ENCODE data around the gene MMP20. TPM values are rescaled to one million over a fixed set of nuclear protein-coding genes. Genes with fewer than 3 reads are reported as not detected.

MMP20 gene
- total and polyA plus RNA-seq, 2 donors (not counting 3 experiments of a cell fraction or from before 2014, with no cell fraction given): not detected

DNA sequence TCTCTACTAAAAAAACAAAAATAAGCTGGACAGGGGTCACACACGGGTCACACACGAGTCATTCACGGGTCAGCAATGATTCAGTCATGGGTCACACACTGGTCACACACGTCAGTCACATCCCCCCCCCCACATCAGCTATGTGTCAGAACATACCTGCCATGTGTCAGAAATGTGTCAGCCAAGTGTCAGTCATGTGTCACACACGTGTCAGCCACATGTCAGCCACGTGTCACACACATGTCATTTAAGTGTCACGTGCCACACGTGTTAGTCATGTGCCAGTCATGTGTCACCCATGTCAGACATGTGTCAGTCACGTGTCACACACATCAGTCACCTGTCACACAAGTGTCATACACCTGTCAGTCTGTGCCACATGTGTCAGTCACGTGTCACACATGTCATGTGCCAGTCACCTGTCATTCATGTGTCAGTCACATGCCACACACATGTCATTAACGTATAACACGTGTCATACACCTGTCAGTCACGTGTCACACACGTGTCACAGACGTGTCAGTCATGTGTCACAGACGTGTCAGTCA lies 28.7 kb upstream of the MMP20 start:
- DNase-seq (ENCODE audit: low read depth, low spot score): no peak
- ChIA-PET CTCF (interaction anchor here (0.9 to 2.5 kb wide), 3 partner anchors 13 to 287 kb away, joined by 3 to 10 read pairs (median 6); no protein-coding TSS in a partner anchor), POLR2A (no interaction called here)
- H3K36me3 ChIP-seq (ENCODE audit: control insufficient read depth in 2 of 2, extremely low read depth in 1 of 2, insufficient read depth in 2 of 2, low read length in 2 of 2): no peaks in the 10 kb centered on the region
- no peak overlapping the region for H3K4me3 ChIP-seq (replicated peaks in 1 of 3; ENCODE audit: insufficient read depth in 1 of 3, low read depth in 1 of 3, low read length in 3 of 3)
- dilution Hi-C loops (cut with MboI; ENCODE audit: extremely low pct_ligation_motif_present, low sequenced_read_pairs) (no loop called here), intact Hi-C loops (cut with micrococcal nuclease) (no loop called here)
- no peaks in the 10 kb centered on the region for H3K9me1 ChIP-seq (replicated peaks; ENCODE audit: control insufficient read depth, extremely low read depth, insufficient read depth, low read length)
- no peak overlapping the region for H3K9ac ChIP-seq (replicated peaks; ENCODE audit: extremely low read depth, insufficient read depth, low read length)
- no peak overlapping the region for H2AFZ ChIP-seq (ENCODE audit: low read depth, low read length)
- no peaks in the 10 kb centered on the region for H3K4me1 ChIP-seq (ENCODE audit: control insufficient read depth, extremely low read depth, insufficient read depth, low read length)
- H3K9me3 ChIP-seq (replicated peaks; ENCODE audit: control insufficient read depth, insufficient read depth, low read length): no peaks in the 10 kb centered on the region
- no peaks in the 10 kb centered on the region for H3K79me2 ChIP-seq (ENCODE audit: control insufficient read depth, insufficient read depth, low read length)
- no peaks in the 10 kb centered on the region for H4K20me1 ChIP-seq (replicated peaks; ENCODE audit: control insufficient read depth, extremely low read depth, insufficient read depth, low read length)
- H3K4me2 ChIP-seq (ENCODE audit: insufficient read depth, low read length): no peak overlapping the region
- TF ChIP-seq, protein P1, sequence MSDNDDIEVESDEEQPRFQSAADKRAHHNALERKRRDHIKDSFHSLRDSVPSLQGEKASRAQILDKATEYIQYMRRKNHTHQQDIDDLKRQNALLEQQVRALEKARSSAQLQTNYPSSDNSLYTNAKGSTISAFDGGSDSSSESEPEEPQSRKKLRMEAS (IDR thresholded peaks at IDR 0.05; ENCODE audit: insufficient read depth, insufficient read length): peak; percentile 80
- no peak for TF ChIP-seq MYC (IDR thresholded peaks at IDR 0.05; ENCODE audit: low read depth, low read length)
- peak; percentile 4 for TF ChIP-seq FOS (IDR thresholded peaks at IDR 0.05; ENCODE audit: borderline replicate concordance, insufficient read depth, low read length)
- TF ChIP-seq GATA2 (IDR thresholded peaks at IDR 0.05; ENCODE audit: insufficient read depth, insufficient read length, low read depth, low read length): no peak
- no peak for FAIRE-seq
- no peak overlapping the region for H3K27ac ChIP-seq (ENCODE audit: insufficient read depth, low read depth, low read length)
- BruUV-seq (replicated peaks): no TSS peak
- H3K27me3 ChIP-seq (ENCODE audit: control insufficient read depth in 2 of 2, insufficient read depth in 2 of 2, low read length in 2 of 2): peaks cover 4 to 9% of the 10 kb centered on the region in 2 experiments

DNA sequence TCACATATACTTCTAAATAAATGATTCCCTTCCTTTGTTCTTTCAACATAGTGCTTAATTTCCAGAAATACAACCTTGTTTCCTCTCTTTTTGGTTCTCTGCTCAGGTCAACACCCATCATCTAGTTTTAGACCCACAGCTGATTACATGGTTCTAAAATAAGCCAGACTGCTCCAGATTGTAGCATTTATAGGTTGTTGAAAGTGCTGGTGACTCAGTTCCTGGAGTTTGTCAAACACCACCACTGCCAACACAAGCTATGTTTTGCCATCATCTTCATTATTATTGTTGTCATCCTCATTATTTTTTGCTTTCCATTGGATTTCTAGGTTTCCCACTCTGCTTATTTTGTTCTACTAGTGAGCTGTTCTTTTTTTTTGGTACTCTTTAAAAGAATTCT lies 22.3 kb upstream of the MMP20 start:
- TF ChIP-seq, protein P1 (IDR thresholded peaks at IDR 0.05; ENCODE audit: insufficient read depth, insufficient read length): no peak
- TF ChIP-seq GATA2 (IDR thresholded peaks at IDR 0.05; ENCODE audit: insufficient read depth, insufficient read length, low read depth, low read length) (no peak), EZH2 (IDR thresholded peaks at IDR 0.05; ENCODE audit: borderline replicate concordance, low read depth, low read length, severe bottlenecking) (no peak), POLR2AphosphoS5 (IDR thresholded peaks at IDR 0.05; ENCODE audit: insufficient read depth, low read depth, low read length) (no peak), FOS (IDR thresholded peaks at IDR 0.05; ENCODE audit: borderline replicate concordance, insufficient read depth, low read length) (peak; percentile 56), JUN (IDR thresholded peaks at IDR 0.05; ENCODE audit: borderline replicate concordance, insufficient read depth, insufficient read length, low read depth) (no peak)
- TF ChIP-seq, protein P2, sequence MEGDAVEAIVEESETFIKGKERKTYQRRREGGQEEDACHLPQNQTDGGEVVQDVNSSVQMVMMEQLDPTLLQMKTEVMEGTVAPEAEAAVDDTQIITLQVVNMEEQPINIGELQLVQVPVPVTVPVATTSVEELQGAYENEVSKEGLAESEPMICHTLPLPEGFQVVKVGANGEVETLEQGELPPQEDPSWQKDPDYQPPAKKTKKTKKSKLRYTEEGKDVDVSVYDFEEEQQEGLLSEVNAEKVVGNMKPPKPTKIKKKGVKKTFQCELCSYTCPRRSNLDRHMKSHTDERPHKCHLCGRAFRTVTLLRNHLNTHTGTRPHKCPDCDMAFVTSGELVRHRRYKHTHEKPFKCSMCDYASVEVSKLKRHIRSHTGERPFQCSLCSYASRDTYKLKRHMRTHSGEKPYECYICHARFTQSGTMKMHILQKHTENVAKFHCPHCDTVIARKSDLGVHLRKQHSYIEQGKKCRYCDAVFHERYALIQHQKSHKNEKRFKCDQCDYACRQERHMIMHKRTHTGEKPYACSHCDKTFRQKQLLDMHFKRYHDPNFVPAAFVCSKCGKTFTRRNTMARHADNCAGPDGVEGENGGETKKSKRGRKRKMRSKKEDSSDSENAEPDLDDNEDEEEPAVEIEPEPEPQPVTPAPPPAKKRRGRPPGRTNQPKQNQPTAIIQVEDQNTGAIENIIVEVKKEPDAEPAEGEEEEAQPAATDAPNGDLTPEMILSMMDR (IDR thresholded peaks at IDR 0.05; ENCODE audit: extremely low read depth in 1 of 2, insufficient read depth in 1 of 2, low read depth in 1 of 2, low read length in 2 of 2): no peak
- Histone ChIP-seq H3K27me3 (ENCODE audit: control insufficient read depth in 2 of 2, insufficient read depth in 2 of 2, low read length in 2 of 2) (no peaks in the 10 kb centered on the region), H3K36me3 (ENCODE audit: control insufficient read depth in 2 of 2, extremely low read depth in 1 of 2, insufficient read depth in 2 of 2, low read length in 2 of 2) (no peaks in the 10 kb centered on the region), H3K9me3 (replicated peaks; ENCODE audit: control insufficient read depth, insufficient read depth, low read length) (no peaks in the 10 kb centered on the region), H3K4me2 (ENCODE audit: insufficient read depth, low read length) (no peak overlapping the region), H3K4me1 (ENCODE audit: control insufficient read depth, extremely low read depth, insufficient read depth, low read length) (no peaks in the 10 kb centered on the region), H3K79me2 (ENCODE audit: control insufficient read depth, insufficient read depth, low read length) (no peaks in the 10 kb centered on the region), H3K9me1 (replicated peaks; ENCODE audit: control insufficient read depth, extremely low read depth, insufficient read depth, low read length) (no peaks in the 10 kb centered on the region), H4K20me1 (replicated peaks; ENCODE audit: control insufficient read depth, extremely low read depth, insufficient read depth, low read length) (no peaks in the 10 kb centered on the region), H3K9ac (replicated peaks; ENCODE audit: extremely low read depth, insufficient read depth, low read length) (no peak overlapping the region), H3K4me3 (replicated peaks in 1 of 3; ENCODE audit: insufficient read depth in 1 of 3, low read depth in 1 of 3, low read length in 3 of 3) (no peak overlapping the region), H3K27ac (ENCODE audit: insufficient read depth, low read depth, low read length) (no peak overlapping the region), H2AFZ (ENCODE audit: low read depth, low read length) (no peak overlapping the region)
- DNase-seq (ENCODE audit: low read depth, low spot score): peak; percentile 17
- ChIA-PET CTCF (interaction anchor here (0.6 to 1.9 kb wide), 2 partner anchors 10 to 19 kb away, joined by 4 to 16 read pairs; no protein-coding TSS in a partner anchor), POLR2A (interaction anchor here (0.7 kb wide), 1 partner anchor 324 kb away, joined by 3 read pairs; no protein-coding TSS in a partner anchor)
- dilution Hi-C loops (cut with MboI; ENCODE audit: extremely low pct_ligation_motif_present, low sequenced_read_pairs): no loop called here
- peak; percentile 78 for FAIRE-seq
- no TSS peak for BruUV-seq (replicated peaks)
- intact Hi-C loops (cut with micrococcal nuclease): loop anchor here (10.0 kb wide), 1 partner anchor 1643 kb away; no protein-coding TSS in a partner anchor

All from endothelial cell of umbilical vein (primary cell).